GM12878 (cell line): ENCODE data around the gene TRPV6. TPM values are rescaled to one million over a fixed set of nuclear protein-coding genes. Genes with fewer than 3 reads are reported as not detected.

Source experiments
- ATAC-seq: fragments of 200-7000 bp; cut with Tn5 transposase; 3 replicates; pipeline ENCODE4 v1.9.1; 2020; ENCODE audit warnings: mild to moderate bottlenecking, moderate library complexity
- BruUV-seq: library from RNA; stranded (reverse); fragments of 400-500 nt; replicated peaks from 2 replicates; lab custom pipeline; 2021; lab: Mats Ljungman, UMichigan
- CTCF ChIA-PET: fragments of 300-600 bp; sonication (Branson Sonifier 250); formaldehyde crosslinking; extraction: SDS; loops from one replicate; lab custom pipeline; 2021; ENCODE audit warnings: inconsistent platforms; lab: Yijun Ruan, JAX
- POLR2A ChIA-PET: fragments of 350-600 bp; formaldehyde crosslinking; extraction: SDS; loops from one replicate; lab custom pipeline; 2021; ENCODE audit warnings: inconsistent platforms; lab: Charles Lee
- RAD21 ChIA-PET: fragments of 300-600 bp; sonication (Branson Sonifier 250); formaldehyde crosslinking; loops from one replicate; lab custom pipeline; 2023; ENCODE audit warnings: antibody characterized with exemption; ENCODE audit not compliant: unreplicated experiment; lab: Charles Lee
- SMC1A ChIA-PET: fragments of 300-600 bp; sonication (Branson Sonifier 250); formaldehyde crosslinking; loops from one replicate; lab custom pipeline; 2023; ENCODE audit not compliant: unreplicated experiment, uncharacterized antibody; lab: Charles Lee
- DNase-seq: peaks from one replicate; pipeline ENCODE4 v3.0.0-alpha.2; 2011; ENCODE audit warnings: low read depth, low spot score
- FAIRE-seq: peaks from 3 replicates; lab custom pipeline; 2011; peaks lifted over from hg19 to GRCh38; lab: Jason Lieb, UNC
- H2AFZ ChIP-seq: 2 replicates; pipeline ENCODE4 v1.6.0; 2011; ENCODE audit warnings: low read depth, low read length, control low read depth; ENCODE audit not compliant: control insufficient read depth
- H3K27ac ChIP-seq: 2 replicates; pipeline ENCODE4 v1.5.1; 2011; ENCODE audit warnings: control low read depth; ENCODE audit not compliant: control insufficient read depth, insufficient read depth
- H3K27me3 ChIP-seq, 2 experiments: replicated peaks in 1 of 2; 2 replicates each; pipeline versions ENCODE4 v1.6.0 to v1.6.1; 2011; ENCODE audit warnings: low read length in 1 of 2; ENCODE audit not compliant: control insufficient read depth in 2 of 2, insufficient read depth in 2 of 2
- H3K36me3 ChIP-seq, 2 experiments: 2 replicates each; pipeline ENCODE4 v1.5.1; 2011; ENCODE audit warnings: low read length in 1 of 2; ENCODE audit not compliant: control insufficient read depth in 2 of 2, insufficient read depth in 2 of 2
- H3K4me1 ChIP-seq: 2 replicates; pipeline ENCODE4 v1.6.1; 2011; ENCODE audit warnings: mild to moderate bottlenecking, low read length, moderate library complexity, mixed read lengths; ENCODE audit not compliant: control insufficient read depth, insufficient read depth
- H3K4me2 ChIP-seq: 2 replicates; pipeline ENCODE4 v1.6.0; 2011; ENCODE audit warnings: control low read depth; ENCODE audit not compliant: control insufficient read depth, insufficient read depth
- H3K4me3 ChIP-seq: fragments of 200-600 bp; sonication (generic); 2 replicates; pipeline ENCODE4 v1.5.1; 2016
- H3K79me2 ChIP-seq: 2 replicates; pipeline ENCODE4 v1.6.0; 2011; ENCODE audit warnings: low read length; ENCODE audit not compliant: control insufficient read depth, insufficient read depth
- H3K9ac ChIP-seq: 2 replicates; pipeline ENCODE4 v1.8.0; 2011; ENCODE audit warnings: low read length, control low read depth, mixed read lengths; ENCODE audit not compliant: control insufficient read depth, insufficient read depth
- H3K9me3 ChIP-seq: replicated peaks from 3 replicates; pipeline ENCODE4 v1.5.1; 2011; ENCODE audit warnings: mild to moderate bottlenecking, low read length; ENCODE audit not compliant: control insufficient read depth, insufficient read depth
- H4K20me1 ChIP-seq: 2 replicates; pipeline ENCODE4 v1.6.0; 2011; ENCODE audit not compliant: control insufficient read depth, insufficient read depth
- BRCA1 ChIP-seq: IDR thresholded peaks from 2 replicates; pipeline ENCODE4 v1.6.1; 2011; ENCODE audit warnings: low read depth, low read length, improper control_type of control experiment
- CBFB ChIP-seq: IDR thresholded peaks from 2 replicates; pipeline ENCODE4 v1.6.1; 2016; ENCODE audit warnings: antibody characterized with exemption, low read depth
- EZH2 ChIP-seq: IDR thresholded peaks from 2 replicates; pipeline ENCODE4 v1.6.1; 2012; ENCODE audit warnings: low read depth, mild to moderate bottlenecking, control low read depth, inconsistent platforms, low read length, borderline replicate concordance; ENCODE audit not compliant: control insufficient read depth
- FOXM1 ChIP-seq: IDR thresholded peaks from 2 replicates; pipeline ENCODE4 v1.6.1; 2012; ENCODE audit warnings: low read depth, mild to moderate bottlenecking, inconsistent platforms, low read length, moderate library complexity
- GABPA ChIP-seq: IDR thresholded peaks from 2 replicates; pipeline ENCODE4 v1.6.1; 2014; ENCODE audit warnings: antibody characterized with exemption, low read depth, mild to moderate bottlenecking, inconsistent platforms
- IRF4 ChIP-seq: IDR thresholded peaks from 2 replicates; pipeline ENCODE4 v1.6.1; 2011; ENCODE audit warnings: low read depth, low read length
- KDM1A ChIP-seq: fragments of 200-600 bp; sonication (generic); IDR thresholded peaks from 2 replicates; pipeline ENCODE4 v1.6.1; 2016; ENCODE audit warnings: borderline replicate concordance
- MTA2 ChIP-seq: fragments of 450-650 bp; IDR thresholded peaks from 2 replicates; pipeline ENCODE4 v1.6.1; 2016; ENCODE audit warnings: low read depth, mild to moderate bottlenecking, moderate library complexity
- RAD51 ChIP-seq: fragments of 450-650 bp; IDR thresholded peaks from 2 replicates; pipeline ENCODE4 v1.6.1; 2016; ENCODE audit warnings: moderate library complexity, mild to moderate bottlenecking, inconsistent platforms
- RBBP5 ChIP-seq: fragments of 200-600 bp; sonication (generic); conservative IDR thresholded peaks from 2 replicates; pipeline ENCODE4 v1.6.1; 2016
- WGBS: methylation state at CpG from one replicate; pipeline ENCODE4 v1.1.6; 2016; ENCODE audit warnings: low lambda C conversion rate; ENCODE audit not compliant: insufficient replicate concordance, insufficient coverage; ENCODE audit errors: missing lambda C conversion rate; 5-methylcytosine and 5-hydroxymethylcytosine counted together
- in situ Hi-C: fragments of 300-500 bp; cut with MboI; formaldehyde crosslinking; loops from 9 replicates; pipeline ENCODE4 v1.14.3; 2018; ENCODE audit warnings: mixed read lengths
- intact Hi-C: fragments of 100-400 bp; cut with micrococcal nuclease; formaldehyde crosslinking; loops from one replicate; pipeline ENCODE4 v1.14.2; 2022; ENCODE audit not compliant: unreplicated experiment
- polyA plus RNA-seq, 11 experiments: library from polyadenylated mRNA; depleted of rRNA in 4 of 11; unstranded in 6 of 11; stranded (reverse) in 5 of 11; fragments of >200 nt; fragmentation: Nextera tagmentation in 4 of 11; fragmentation: Illumina TruSeq in 1 of 11; extraction: Ambion mirVana in 4 of 11; extraction: Trizol in 1 of 11; gene quantifications; 1 replicate in 1 of 11; 2 replicates in 10 of 11; pipeline versions ENCODE4 v1.2.1 to v1.2.3, GENCODE V29; 2011 to 2016; ENCODE audit warnings: inconsistent platforms in 2 of 11, missing spikeins in 2 of 11, low read depth in 1 of 11
- total RNA-seq, 4 experiments: library from RNA; depleted of rRNA in 3 of 4; stranded (reverse); fragments of >200 nt in 3 of 4; fragmentation: Illumina TruSeq in 1 of 4; extraction: Trizol in 1 of 4; gene quantifications; 2 replicates each; pipeline versions ENCODE4 v1.2.1 to v1.2.3, GENCODE V29; 2013 to 2021

TRPV6 gene
- total and polyA plus RNA-seq, 10 of the 15 experiments (the other 5 are each of a cell fraction or from before 2014, with no cell fraction given), result not detected

- ChIA-PET SMC1A (interaction anchor here (1.7 kb wide), 1 partner anchor 140 kb away, joined by 3 read pairs; no protein-coding TSS in a partner anchor), CTCF (interaction anchor here (1.0 to 4.0 kb wide), 7 partner anchors 9 to 363 kb away, joined by 3 to 20 read pairs (median 7); no protein-coding TSS in a partner anchor), POLR2A (no interaction called here), RAD21 (interaction anchor here (1.4 kb wide), 1 partner anchor 50 kb away, joined by 3 read pairs; no protein-coding TSS in a partner anchor)
- intact Hi-C loops (no loop called here), in situ Hi-C loops (no loop called here)
- no peaks in the 10 kb centered on the region for H3K9me3 ChIP-seq
- H3K27ac ChIP-seq, result no peak overlapping the region
- DNase-seq, result no peak
- H3K79me2 ChIP-seq, result no peaks in the 10 kb centered on the region
- H2AFZ ChIP-seq, result no peak overlapping the region
- no peaks in the 10 kb centered on the region for H4K20me1 ChIP-seq
- no peak for FAIRE-seq
- H3K4me2 ChIP-seq, result no peak overlapping the region
- no peak overlapping the region for H3K4me3 ChIP-seq
- WGBS, result 24% methylated on average over 3 of the region's 3 CpGs
- peaks cover 0 to 3% of the 10 kb centered on the region in 2 experiments; a peak in 3 of 4 replicates for H3K27me3 ChIP-seq
- H3K4me1 ChIP-seq, result no peaks in the 10 kb centered on the region
- no peaks in the 10 kb centered on the region for H3K36me3 ChIP-seq
- H3K9ac ChIP-seq, result no peak overlapping the region
- ATAC-seq, result no peak
- no TSS peak for BruUV-seq
- TF ChIP-seq GABPA (no peak), KDM1A (no peak), IRF4 (no peak), RBBP5 (no peak), MTA2 (no peak), RAD51 (no peak), FOXM1 (no peak), BRCA1 (no peak), CBFB (no peak), EZH2 (no peak)
Observed at GRCh38 chr7:142860968-142861367, 24.6 kb downstream of the TRPV6 start.
